Activated CD8-positive, alpha-beta memory T cell treated with anti-CD3 and anti-CD28 coated beads, Interleukin-2, amount 50 U/mL, for 48 hours (primary cell): ENCODE measurements around the gene RIPK3.

Experiments
- DNase-seq: peaks from one replicate; pipeline ENCODE4 v3.0.0-alpha.2; 2020

The RIPK3 gene

GRCh38 chr14:24299255-24300191, 40.3 kb downstream of the RIPK3 start, which contains the start of the genes DHRS1 and NOP9:
DHRS1 (minus strand) TSS chr14:24299780; CDS start chr14:24299106, 674 bp downstream.
NOP9 (plus strand) TSS chr14:24299850; CDS start chr14:24299955, 105 bp downstream.
- DNase-seq = peak; percentile 99

DNA sequence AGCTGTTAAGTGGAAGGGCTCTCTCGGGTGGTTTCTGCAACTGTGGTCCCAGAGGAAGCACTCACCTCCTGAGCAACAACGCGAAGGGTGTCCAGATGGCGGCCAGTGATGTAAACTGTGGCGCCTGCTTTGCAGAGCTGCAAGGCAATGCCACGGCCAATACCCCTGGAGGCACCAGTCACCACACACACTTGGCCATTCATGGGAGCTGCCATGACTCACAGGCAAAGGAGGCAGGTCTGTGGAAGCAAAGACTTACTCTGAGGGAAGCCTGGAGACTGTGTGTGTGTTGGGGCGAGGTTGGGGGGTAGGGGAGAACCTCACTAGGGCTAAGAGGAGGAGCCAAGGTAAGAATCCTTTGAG, 40.9 kb downstream of the RIPK3 start:
- DNase-seq = no peak

- no peak for DNase-seq
Observed at GRCh38 chr14:24297190-24297964, 42.4 kb downstream of the RIPK3 start.

GRCh38 chr14:24296341-24297157, 43.2 kb downstream of the RIPK3 start:
- DNase-seq = peak; percentile 77

DNA sequence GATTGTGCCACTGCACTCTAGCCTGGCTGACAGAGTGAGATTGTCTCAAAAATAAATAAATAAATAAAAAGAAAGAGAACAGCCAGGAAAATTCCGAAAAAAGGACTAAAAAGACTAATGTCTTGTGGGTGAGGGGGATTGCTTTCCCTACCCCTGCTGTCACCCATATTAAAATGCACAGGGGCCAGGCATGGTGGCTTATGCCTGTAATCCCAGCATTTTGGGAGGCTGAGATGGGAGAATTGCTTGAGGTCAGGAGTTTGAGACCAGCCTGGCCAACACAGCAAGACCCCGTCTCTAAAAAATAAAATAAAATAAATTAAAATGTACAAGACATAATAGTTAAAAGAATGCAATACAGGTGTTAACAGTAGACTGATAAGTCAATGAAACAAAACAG, 46.3 kb downstream of the RIPK3 start:
- DNase-seq = no peak

GRCh38 chr14:24292118-24292807, 47.5 kb downstream of the RIPK3 start:
- no peak for DNase-seq

- no peak for DNase-seq
Observed at GRCh38 chr14:24291446-24292117, 48.2 kb downstream of the RIPK3 start.

GRCh38 chr14:24290746-24291145, 49.0 kb downstream of the RIPK3 start:
- no peak for DNase-seq

- peak; percentile 78 for DNase-seq
Observed at GRCh38 chr14:24289649-24290280, 50.0 kb downstream of the RIPK3 start.

- no peak for DNase-seq
Observed at GRCh38 chr14:24286996-24287395, 52.8 kb downstream of the RIPK3 start.
